ENCODE measurements around the gene VPS54.
"Not testable (repeated sequence)": the region's sequence is repeated elsewhere in the genome, so short reads cannot be mapped to it uniquely, and the experiment has no call there.

The VPS54 gene

DNA sequence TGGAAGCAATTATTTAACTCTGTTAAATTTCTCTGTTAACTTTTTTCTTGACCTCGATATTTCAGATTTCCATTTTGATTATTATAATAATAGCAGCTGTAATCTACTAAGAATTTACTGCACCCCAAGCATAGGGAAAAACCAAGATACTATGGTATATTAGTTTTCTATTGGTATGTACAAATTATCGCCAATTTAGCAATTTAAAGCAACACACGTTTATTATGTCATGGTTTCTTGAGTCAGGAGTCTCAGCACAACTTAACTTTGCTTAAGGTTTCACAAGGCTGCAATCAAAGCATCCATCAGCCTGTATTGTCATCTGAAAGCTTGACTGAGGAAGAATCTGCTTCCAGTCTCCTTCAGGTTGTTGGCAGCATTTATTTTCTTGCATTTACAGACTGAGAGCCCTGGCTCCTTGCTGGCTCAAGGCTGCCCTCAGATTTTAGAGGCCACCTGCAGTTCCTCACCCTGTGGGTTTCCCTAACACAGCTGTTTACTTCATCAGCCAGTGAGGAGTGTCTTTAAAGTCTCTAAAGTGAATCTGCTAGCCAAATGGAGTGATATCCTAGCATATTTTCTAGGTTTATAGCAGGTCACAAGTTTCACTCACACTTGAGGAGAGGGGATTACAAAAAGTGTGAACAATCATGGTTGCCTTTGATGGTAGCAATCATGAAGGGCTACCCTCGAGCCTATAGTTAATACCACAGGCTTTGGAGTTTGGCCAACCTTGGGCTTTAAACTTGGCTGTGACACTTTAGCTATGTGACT lies 4.4 kb upstream of the VPS54 start:
- H3K27ac ChIP-seq: no peak overlapping the region
- DNase-seq (ENCODE audit: low read depth, low spot score): no peak

DNA sequence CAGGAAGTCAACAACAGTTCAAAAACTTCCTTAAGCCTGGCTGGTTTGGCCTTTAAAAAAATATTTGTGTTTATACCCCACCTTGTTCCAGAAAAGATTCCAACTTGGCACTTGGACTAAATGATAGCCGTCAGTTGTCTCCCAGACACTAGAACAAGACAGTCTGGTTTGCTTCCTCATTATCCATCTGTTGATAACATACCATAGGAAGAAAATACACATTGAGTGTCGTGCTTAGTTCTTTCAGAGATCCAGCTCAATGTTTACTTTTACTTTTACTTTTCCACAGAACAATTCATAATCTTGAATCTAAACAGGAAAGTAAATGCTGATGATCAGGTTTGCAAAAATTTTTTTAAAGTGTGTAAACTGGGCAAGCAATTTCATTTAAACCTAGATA lies 2.4 kb upstream of the VPS54 start:
- peak; percentile 6 for DNase-seq (ENCODE audit: low read depth, low spot score)
- H3K27ac ChIP-seq: peak overlapping the region; percentile 83

DNA sequence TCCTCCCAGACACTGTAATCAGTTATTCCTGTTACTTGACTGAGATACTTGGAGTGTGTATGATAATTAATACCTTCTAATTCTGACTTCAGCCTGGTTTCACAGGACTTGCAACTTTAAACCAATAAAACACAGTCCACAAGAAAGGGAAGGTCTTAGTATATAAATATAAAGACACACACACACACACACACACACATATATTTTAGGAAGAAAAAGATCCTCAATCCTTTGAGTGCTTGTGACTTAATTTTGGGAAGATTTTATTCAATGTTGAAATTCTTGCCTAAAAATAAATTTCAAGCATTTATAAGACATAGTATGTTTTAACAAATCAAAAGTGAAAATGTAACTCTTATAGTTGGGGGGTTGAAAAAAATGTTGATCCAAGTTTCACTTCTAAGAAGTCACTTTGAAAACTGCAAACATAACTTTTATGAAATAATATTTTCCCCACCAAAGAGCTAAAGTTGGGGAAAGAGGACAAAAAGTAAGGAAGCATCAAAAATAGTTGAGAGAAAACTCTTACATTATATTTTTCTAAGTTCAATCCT lies 824 bp upstream of the VPS54 start:
- DNase-seq (ENCODE audit: low read depth, low spot score): no peak
- peak overlapping the region; percentile 83 for H3K27ac ChIP-seq

DNA sequence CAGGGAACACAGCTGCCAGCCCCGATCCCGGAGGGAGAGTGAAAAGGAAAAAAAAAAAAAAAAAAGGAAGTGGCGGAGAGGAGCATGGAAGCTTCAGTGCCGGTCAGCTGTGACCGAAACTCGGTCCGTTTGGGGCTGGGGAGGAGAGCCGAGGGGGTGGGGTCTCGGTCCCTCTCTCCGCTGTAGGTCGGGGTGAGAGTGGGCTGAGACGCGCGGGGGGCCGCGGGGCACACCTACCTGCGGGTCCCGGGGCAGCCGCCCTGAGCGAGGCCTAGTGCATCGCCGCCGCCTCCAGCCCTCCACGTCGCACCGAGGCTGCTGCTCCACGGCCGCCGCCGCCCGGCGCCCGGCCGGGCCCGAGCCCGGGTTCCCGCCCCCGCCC lies 536 bp downstream of the VPS54 start:
- H3K27ac ChIP-seq: peak overlapping the region; percentile 83
- no peak for DNase-seq (ENCODE audit: low read depth, low spot score)

DNA sequence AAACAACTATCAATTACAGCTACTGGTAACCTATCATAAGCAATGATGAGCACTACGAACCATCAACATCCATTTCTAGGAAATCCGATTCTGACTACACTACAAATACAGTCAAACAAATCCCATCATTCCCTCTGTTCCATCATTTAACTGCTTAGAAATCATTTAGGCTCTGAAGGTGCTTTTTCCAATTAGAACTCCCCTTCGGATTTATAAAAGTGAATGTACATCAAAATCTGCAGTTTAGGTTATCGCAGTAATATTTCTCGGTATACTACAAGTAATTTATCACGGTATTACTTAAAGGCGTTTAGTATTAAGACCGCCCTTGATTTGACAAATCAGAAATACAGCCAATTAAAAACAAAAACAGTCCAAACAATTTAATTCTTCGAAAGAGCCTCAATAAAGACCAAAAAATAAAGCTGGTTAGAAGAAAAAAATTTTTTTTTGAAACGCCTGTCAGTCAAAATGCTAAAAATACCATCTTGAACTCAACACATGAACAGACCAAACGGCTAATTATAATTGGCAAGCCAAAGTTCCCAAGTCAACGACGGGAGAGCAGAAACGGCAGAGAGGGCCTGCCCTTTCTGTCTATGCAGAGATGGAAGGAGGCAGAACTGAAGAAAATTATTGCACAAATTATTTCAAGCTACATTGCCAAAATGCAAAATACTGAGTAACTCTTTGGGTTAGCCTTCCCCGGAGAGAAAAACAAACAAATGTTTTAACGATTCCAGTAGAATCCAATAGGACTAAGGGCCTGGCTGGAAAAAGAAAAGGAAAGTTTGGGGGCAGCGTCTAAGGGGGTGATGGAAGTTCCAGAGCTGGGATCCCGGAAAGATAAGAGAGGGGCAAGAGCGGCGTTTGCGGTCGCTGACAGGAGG lies 1.2 kb downstream of the VPS54 start:
- DNase-seq (ENCODE audit: low read depth, low spot score): no peak
- peak overlapping the region; percentile 83 for H3K27ac ChIP-seq

DNA sequence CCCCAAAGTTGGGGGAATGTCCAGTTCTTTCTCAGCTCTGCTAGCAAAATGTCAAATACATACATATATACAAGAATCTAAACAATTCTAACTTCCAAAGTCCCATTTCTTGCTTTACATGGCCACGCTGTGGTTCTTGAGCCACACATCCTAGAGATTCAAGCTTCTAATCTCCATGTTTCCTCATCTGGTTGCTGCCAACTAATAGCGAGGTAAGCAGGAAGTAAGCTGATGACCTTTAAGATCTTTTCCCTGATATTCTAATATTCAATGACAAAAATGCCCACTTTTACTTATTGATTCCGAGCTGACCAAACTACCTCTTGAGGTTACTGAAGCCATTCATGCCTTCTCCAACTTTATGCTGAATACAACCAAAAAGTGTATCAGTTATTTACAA lies 3.3 kb downstream of the VPS54 start:
- H3K27ac ChIP-seq: no peak overlapping the region
- DNase-seq (ENCODE audit: low read depth, low spot score): no peak

DNA sequence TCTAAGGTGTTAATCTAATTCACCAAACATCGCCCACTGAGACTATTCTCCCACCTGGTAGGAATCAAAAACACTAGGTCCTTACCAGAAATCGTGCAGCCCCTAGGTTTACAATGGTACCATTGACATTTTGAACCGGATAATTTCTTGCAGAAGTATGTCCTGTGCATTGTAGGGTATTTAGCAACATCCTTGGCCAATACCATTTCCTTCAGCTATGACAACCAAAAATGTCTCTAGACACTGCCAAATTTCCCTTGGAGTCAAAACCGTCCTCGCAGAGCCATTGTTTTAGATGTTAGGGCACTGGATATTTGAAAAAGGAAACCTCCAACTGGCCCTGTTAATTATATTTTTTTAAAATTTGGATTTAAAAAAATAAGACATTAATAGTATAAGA lies 3.8 kb downstream of the VPS54 start:
- H3K27ac ChIP-seq: no peak overlapping the region
- DNase-seq (ENCODE audit: low read depth, low spot score): no peak

DNA sequence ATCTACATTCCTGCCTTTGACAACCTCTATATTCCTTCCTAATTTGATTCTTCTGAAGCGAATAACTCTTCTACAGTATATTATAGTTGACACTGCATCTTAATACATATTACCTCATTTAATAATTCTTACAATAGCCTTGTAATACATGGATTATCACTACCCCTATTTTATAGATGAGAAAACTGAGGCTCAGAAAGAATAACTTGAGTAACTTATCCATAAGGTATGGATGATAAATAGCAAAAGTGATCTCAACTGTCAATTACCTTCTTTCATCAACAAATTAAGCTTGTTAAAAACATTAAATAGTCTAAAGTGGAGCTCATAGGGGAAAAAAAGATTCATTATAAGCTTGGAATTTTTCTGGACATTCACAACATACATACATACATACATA lies 4.6 kb downstream of the VPS54 start:
- no peak overlapping the region for H3K27ac ChIP-seq
- DNase-seq (ENCODE audit: low read depth, low spot score): no peak

DNA sequence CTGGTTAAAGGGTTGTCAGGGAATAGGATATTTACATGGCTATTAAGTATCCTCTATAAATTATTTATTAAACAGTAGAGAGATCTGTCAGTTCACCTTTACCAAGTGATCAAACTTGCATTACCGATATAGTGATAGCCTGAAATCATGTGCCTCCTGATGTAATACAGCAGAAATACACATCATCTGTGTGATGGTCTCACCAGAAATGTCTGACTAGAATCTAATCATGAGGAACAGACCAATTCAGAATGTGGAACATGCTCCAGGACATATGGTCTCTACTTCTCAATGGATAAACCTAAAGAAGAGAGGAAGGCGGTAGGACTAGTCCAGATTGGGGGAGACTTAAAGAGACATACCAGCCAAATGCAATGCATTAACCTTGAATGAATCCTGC lies 6.2 kb downstream of the VPS54 start:
- DNase-seq (ENCODE audit: low read depth, low spot score): no peak
- H3K27ac ChIP-seq: no peak overlapping the region

DNA sequence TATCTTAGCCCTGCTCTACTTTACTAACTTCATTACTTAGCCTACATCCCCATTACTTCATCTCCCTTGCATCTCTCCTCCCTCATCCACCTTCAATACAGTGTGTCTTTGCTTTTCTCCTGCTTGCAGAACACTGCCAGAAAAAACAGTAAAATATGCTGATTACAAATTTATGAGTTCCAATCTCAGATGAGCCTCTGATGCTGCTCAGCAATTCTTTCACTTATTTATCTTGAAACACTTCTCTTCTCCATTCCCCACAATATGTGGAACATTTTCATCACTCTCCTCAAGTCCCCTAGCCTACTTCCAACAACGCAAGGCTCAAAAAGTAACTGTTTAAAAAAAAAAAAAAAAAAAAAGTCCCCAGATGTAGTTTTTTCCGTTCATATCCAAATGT lies 7.1 kb downstream of the VPS54 start:
- H3K27ac ChIP-seq: no peak overlapping the region
- DNase-seq (ENCODE audit: low read depth, low spot score): no peak

DNA sequence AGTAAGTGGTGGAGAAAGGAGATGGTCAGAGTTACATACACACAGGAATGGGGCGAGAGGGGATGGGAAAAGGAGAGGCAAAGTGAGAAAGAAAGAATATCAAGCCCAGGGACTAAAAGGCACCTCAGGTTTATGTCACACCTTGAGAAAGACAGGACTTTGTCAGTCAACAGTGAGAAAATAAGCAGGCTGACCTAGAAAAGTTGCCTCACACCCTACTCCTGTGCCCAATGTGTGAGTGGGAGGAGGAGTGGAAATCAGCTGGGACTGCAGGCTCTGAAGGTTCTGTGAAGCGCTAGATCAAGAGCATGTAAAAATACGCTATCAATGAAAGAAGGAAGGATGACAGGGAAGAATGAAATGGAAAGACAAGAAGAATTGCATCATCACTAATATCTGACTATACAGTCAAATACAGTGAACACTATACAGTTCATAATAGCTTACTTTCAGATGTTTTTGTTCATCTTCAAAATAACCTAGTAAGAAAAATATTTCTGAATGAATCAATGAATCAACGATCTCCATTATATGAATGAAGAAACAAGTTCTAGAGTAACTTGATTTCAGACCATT lies 10.7 kb downstream of the VPS54 start:
- DNase-seq (ENCODE audit: low read depth, low spot score): no peak
- no peak overlapping the region for H3K27ac ChIP-seq

DNA sequence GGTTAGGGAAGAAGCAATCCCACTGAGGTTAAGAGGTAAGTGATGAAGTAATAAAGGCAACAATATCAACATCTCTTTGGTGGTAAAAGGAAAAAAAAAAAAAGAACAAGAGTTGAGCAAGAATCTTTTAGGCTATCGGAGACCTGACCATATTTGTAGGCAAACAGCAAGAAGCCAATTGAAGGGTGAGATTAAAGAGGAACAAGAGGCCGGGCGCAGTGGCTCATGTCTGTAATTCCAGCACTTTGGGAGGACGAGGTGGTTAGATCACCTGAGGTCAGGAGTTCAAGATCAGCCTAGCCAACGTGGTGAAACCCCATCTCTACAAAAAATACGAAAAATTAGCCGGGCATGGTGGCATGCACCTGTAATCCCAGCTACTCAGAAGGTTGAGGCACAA lies 11.3 kb downstream of the VPS54 start:
- DNase-seq (ENCODE audit: low read depth, low spot score): no peak
- no peak overlapping the region for H3K27ac ChIP-seq

DNA sequence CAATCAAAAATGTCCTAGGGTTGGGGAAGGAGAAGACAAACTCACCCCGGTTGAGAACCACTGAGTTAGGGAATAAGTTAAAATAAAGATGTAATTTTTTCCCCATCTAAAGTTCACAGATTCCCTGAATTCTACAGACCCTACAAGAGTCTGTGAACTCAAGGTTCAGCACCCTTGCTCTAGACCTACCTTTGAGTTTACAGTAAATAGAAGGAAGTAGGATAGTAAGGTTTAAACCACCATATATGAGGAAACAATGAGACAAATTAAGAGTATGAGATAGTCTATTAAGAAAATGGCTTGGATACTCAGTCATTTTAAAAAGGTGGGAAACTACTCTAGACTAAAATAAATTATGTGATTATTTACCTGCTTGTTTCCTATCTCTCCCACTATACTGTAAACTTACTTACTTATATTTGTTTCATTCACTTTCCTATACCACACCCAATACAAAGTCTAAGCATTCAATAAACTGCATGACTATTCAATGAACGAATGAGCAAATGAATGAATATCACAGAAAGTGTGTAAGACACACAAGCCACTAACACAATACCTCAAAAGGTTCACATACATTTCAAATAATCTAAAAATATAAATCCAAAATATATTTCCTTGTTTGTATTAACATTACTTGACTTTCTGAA lies 13.4 kb downstream of the VPS54 start:
- DNase-seq (ENCODE audit: low read depth, low spot score): no peak
- no peak overlapping the region for H3K27ac ChIP-seq

DNA sequence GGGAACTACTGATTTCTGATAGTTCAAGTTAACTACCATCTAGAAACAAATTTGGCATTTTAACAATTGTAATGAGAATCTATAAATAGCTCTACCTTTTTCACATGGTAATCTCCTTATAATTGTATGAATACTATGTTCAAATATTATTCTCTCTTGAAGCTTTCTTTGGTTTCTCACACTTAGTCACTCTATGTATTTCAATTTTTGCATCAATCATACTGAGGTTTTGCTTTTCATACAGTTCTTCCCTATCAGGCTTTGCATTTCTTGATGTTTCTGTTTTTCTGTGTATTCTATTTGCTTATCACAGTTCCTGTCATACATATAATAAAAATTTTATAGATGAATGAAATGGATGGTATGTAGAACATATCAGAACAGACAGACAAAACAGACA lies 16.0 kb downstream of the VPS54 start:
- DNase-seq (ENCODE audit: low read depth, low spot score): no peak
- H3K27ac ChIP-seq: no peak overlapping the region

DNA sequence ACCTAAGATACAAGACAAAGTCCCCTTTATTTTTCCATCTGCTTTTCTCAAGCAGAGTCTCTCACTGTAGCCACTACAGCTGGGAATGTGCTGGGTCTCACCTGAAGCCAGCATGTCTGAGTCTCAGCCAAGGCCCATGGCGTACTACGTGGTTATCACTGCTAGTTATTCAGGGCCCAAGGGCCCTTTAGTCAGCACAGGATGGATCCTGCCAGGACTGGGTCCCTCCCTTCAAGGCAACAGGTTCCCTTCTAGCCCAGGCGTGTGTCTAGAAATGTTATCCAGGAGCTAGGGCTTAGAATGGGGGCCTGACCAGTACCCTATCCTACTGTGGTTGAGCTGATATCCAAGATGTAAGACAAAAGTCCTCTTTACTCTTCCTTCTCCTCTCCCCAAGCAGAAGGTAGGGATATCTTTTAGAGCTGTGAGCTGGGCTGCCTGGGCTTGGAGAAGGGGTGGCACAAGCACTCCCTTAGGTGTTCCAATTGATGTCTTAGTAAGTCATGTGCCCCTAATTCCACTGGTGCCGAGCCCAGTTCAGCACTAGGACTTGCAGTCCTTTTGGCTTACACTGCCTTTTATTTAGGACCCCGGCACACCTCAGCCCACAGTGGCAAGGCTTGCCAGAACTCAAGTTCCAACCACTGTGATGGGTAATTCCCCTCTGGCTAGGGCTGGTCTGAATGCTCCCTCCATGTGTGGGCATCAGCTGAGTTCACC lies 17.7 kb downstream of the VPS54 start:
- DNase-seq (ENCODE audit: low read depth, low spot score): no peak
- no peak overlapping the region for H3K27ac ChIP-seq

DNA sequence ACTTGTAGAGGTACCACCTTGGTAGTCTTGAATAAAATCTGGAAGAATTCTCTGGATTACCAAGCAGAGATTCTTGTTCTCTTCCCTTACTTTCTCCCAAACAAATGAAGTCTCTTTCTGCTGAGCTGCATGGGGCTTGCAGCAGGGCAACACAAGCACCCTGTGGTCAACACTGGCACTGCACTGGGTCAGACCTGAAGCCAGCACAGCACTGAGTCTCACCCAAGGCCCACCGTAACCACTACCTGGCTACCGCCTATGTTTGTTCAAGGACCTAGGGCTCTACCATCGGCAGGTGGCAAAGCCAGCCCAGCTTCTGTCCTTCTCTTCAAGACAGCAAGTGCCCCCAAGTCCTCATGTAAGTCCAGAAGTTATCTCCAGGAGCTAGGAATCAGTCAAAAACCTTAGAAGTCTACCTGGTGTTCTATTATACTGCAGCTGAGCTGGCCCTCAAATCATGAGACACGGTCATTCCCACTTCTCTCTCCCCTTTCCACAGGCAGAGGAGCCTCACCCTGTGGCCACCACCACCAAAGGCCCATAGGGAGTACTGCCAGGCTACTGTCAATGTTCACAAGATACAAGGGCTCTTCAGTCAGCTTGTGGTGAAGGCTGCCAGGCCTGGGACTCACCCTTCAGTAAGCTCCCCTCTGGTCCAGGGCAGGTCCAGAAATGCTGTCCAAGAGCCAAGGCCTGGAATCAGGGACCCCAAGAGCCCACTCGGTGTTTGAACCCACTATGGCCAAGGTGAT lies 18.4 kb downstream of the VPS54 start:
- no peak for DNase-seq (ENCODE audit: low read depth, low spot score)
- no peak overlapping the region for H3K27ac ChIP-seq

DNA sequence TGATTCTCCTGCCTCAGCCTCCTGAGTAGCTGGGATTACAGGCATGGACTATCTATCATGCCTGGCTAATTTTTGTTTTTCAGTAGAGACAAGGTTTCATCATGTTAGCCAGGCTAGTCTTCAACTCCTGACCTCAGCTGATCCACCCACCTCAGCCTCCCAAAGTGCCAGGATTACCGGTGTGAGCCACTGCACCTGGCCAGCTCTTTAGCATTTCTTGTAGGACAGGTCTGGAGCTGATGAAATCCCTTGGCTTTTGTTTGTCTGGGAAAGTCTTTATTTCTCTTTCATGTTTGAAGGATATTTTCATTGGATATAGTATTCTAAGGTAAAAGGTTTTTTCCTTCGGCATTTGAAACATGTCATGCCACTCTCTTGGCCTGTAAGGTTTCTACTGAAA lies 20.2 kb downstream of the VPS54 start:
- peak overlapping the region; percentile 7 for H3K27ac ChIP-seq
- no peak for DNase-seq (ENCODE audit: low read depth, low spot score)

DNA sequence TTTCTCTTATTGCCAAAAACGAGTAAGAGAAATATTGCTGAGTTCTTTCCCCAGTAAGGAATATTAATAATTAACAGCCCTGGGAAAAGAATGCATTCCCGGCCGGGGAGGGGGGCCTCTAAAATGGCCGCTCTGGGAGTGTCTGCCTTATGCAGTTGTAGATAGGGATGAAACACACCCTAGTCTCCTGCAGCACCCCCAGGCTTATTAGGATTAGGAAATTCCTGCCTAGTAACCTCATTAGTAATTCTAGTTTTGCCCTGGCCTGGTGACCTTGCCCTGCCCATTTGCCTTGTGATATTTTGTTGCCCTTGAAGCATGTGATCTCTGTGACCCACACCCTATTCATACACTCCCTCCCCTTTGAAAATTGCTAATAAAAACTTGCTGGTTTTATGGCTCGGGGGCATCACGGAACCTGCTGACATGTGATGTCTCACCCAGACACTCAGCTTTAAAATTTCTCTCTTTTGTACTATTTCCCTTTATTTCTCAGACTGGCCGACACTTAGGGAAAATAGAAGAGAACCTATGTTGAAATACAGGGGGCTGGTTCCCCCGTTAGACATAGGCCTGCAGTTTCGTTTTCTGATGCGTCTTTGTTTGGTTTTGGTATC lies 22.5 kb downstream of the VPS54 start:
- DNase-seq (ENCODE audit: low read depth, low spot score); H3K27ac ChIP-seq: not testable (repeated sequence)
